ENCODE measurements around the gene CCHCR1.

The CCHCR1 gene

GRCh38 chr6:31163922-31164321 is 6.3 kb upstream of the CCHCR1 start:
- no peak for DNase-seq (ENCODE audit: low read depth in 3 of 3)

- no peak for DNase-seq (ENCODE audit: low read depth in 3 of 3)
Measured at GRCh38 chr6:31162463-31163165, 5.0 kb upstream of the CCHCR1 start.

GRCh38 chr6:31161216-31162126 is 3.9 kb upstream of the CCHCR1 start:
- no peak for DNase-seq (ENCODE audit: low read depth in 3 of 3)

GRCh38 chr6:31158863-31159855 is 1.6 kb upstream of the CCHCR1 start:
- no peak for DNase-seq (ENCODE audit: low read depth in 3 of 3)

- peak; percentile 97 to 100 (median 99) for DNase-seq (ENCODE audit: low read depth in 3 of 3)
Measured at GRCh38 chr6:31158140-31158862, 699 bp upstream of the CCHCR1 start, which contains the start of gene TCF19. Gene TCF19 (plus strand): TSS chr6:31158589. CDS start chr6:31159470, 881 bp downstream.

GRCh38 chr6:31156641-31157040 is 961 bp downstream of the CCHCR1 start:
- no peak for DNase-seq (ENCODE audit: low read depth in 3 of 3)

GRCh38 chr6:31154436-31154835 is 3.2 kb downstream of the CCHCR1 start:
- no peak for DNase-seq (ENCODE audit: low read depth in 3 of 3)

- DNase-seq (ENCODE audit: low read depth in 3 of 3): no peak
Measured at GRCh38 chr6:31152781-31153180, 4.8 kb downstream of the CCHCR1 start.

GRCh38 chr6:31149827-31150447 is 7.7 kb downstream of the CCHCR1 start:
- DNase-seq (ENCODE audit: low read depth in 3 of 3): no peak

GRCh38 chr6:31145386-31145785 is 12.2 kb downstream of the CCHCR1 start:
- no peak for DNase-seq (ENCODE audit: low read depth in 3 of 3)

GRCh38 chr6:31144970-31145340 is 12.6 kb downstream of the CCHCR1 start:
- no peak for DNase-seq (ENCODE audit: low read depth in 3 of 3)

GRCh38 chr6:31144296-31144969 is 13.2 kb downstream of the CCHCR1 start:
- no peak for DNase-seq (ENCODE audit: low read depth in 3 of 3)

- DNase-seq (ENCODE audit: low read depth in 3 of 3): no peak
Measured at GRCh38 chr6:31143148-31143547, 14.5 kb downstream of the CCHCR1 start.

GRCh38 chr6:31142361-31142761 is 15.2 kb downstream of the CCHCR1 start:
- no peak for DNase-seq (ENCODE audit: low read depth in 3 of 3)

GRCh38 chr6:31140643-31141042 is 17.0 kb downstream of the CCHCR1 start:
- no peak for DNase-seq (ENCODE audit: low read depth in 3 of 3)

- no peak for DNase-seq (ENCODE audit: low read depth in 3 of 3)
Measured at GRCh38 chr6:31139599-31139998, 18.0 kb downstream of the CCHCR1 start.

GRCh38 chr6:31138982-31139381 is 18.6 kb downstream of the CCHCR1 start, which contains the start of gene PSORS1C2:
Gene PSORS1C2 (minus strand): TSS chr6:31139066. CDS start chr6:31139026, 40 bp downstream.
- DNase-seq (ENCODE audit: low read depth in 3 of 3): no peak

GRCh38 chr6:31135710-31136109 is 21.9 kb downstream of the CCHCR1 start:
- DNase-seq (ENCODE audit: low read depth in 3 of 3): no peak

GRCh38 chr6:31132806-31133205 is 24.8 kb downstream of the CCHCR1 start:
- DNase-seq (ENCODE audit: low read depth in 3 of 3): no peak

GRCh38 chr6:31131595-31131994 is 26.0 kb downstream of the CCHCR1 start:
- DNase-seq (ENCODE audit: low read depth in 3 of 3): no peak
